K562 (cell line): ENCODE results near the gene KRTAP12-2. TPM values are rescaled to one million over a fixed set of nuclear protein-coding genes. Genes with fewer than 3 reads are reported as not detected.

Experiments
- ATAC-seq: fragments of 200-7000 bp; cut with Tn5 transposase; 3 replicates; pipeline ENCODE4 v1.9.1; 2020; ENCODE audit warnings: moderate library complexity
- BruUV-seq: library from RNA; stranded (reverse); fragments of 400-500 nt; replicated peaks from 2 replicates; lab custom pipeline; 2021; lab: Mats Ljungman, UMichigan
- CTCF ChIA-PET: fragments of 300-600 bp; formaldehyde crosslinking; extraction: SDS; loops from one replicate; lab custom pipeline; 2021; ENCODE audit warnings: low intra/inter-chr PET ratio; lab: Yijun Ruan, JAX
- POLR2A ChIA-PET: fragments of 300-600, 350-650 bp; sonication (Branson Sonifier 250); formaldehyde crosslinking; extraction: SDS; loops from one replicate; lab custom pipeline; 2021; ENCODE audit warnings: antibody characterized with exemption, inconsistent platforms; lab: Yijun Ruan, JAX
- DNase-seq, 4 experiments: peaks; one replicate each; pipeline versions ENCODE4 v3.0.0 to v3.0.0-alpha.2; 2011 to 2018; ENCODE audit warnings: low spot score in 3 of 4, mixed read lengths in 3 of 4; ENCODE audit errors: extremely low read depth in 1 of 4
- FAIRE-seq: peaks from 2 replicates; lab custom pipeline; 2011; peaks lifted over from hg19 to GRCh38; lab: Jason Lieb, UNC
- H2AFZ ChIP-seq: 2 replicates; pipeline ENCODE4 v1.6.0; 2011; ENCODE audit warnings: low read depth, low read length, control low read depth, inconsistent platforms
- H3K27ac ChIP-seq: fragments of 200-600 bp; 3 replicates; pipeline ENCODE4 v1.8.0; 2011; ENCODE audit warnings: low read depth, mild to moderate bottlenecking, control low read depth, inconsistent platforms, low read length, moderate library complexity, mixed read lengths; ENCODE audit errors: extremely low read depth
- H3K27me3 ChIP-seq, 2 experiments: fragments of 300-600 bp in 1 of 2; 2 replicates in 1 of 2; 3 replicates in 1 of 2; pipeline versions ENCODE4 v1.6.0 to v1.8.0; 2011; ENCODE audit warnings: inconsistent platforms in 2 of 2, low read length in 2 of 2, mild to moderate bottlenecking in 1 of 2, mixed read lengths in 1 of 2, moderate library complexity in 1 of 2; ENCODE audit not compliant: control insufficient read depth in 2 of 2, insufficient read depth in 2 of 2
- H3K36me3 ChIP-seq: fragments of 300-600 bp; 3 replicates; pipeline ENCODE4 v1.8.0; 2011; ENCODE audit warnings: mild to moderate bottlenecking, low read length, inconsistent platforms; ENCODE audit not compliant: control insufficient read depth, insufficient read depth
- H3K4me1 ChIP-seq, 2 experiments: fragments of 200-600 bp in 1 of 2; replicated peaks in 1 of 2; 2 replicates in 1 of 2; 3 replicates in 1 of 2; pipeline versions ENCODE4 v1.5.1 to v1.8.0; 2011; ENCODE audit warnings: inconsistent platforms in 2 of 2, low read length in 2 of 2, mild to moderate bottlenecking in 1 of 2, mixed read lengths in 1 of 2, moderate library complexity in 1 of 2; ENCODE audit not compliant: control insufficient read depth in 2 of 2, insufficient read depth in 2 of 2
- H3K4me2 ChIP-seq: 2 replicates; pipeline ENCODE4 v1.6.1; 2011; ENCODE audit warnings: low read length, control low read depth, inconsistent platforms, mixed read lengths; ENCODE audit not compliant: insufficient read depth
- H3K4me3 ChIP-seq: fragments of 200-600 bp; sonication (generic), shearing (Covaris generic); 2 replicates; pipeline ENCODE4 v1.5.1; 2016; ENCODE audit warnings: control low read depth, inconsistent platforms
- H3K79me2 ChIP-seq: fragments of 200-600 bp; 3 replicates; pipeline ENCODE4 v1.8.0; 2011; ENCODE audit warnings: low read length, inconsistent platforms; ENCODE audit not compliant: control insufficient read depth, insufficient read depth
- H3K9ac ChIP-seq, 2 experiments: 2 replicates each; pipeline versions ENCODE4 v1.6.0 to v1.6.1; 2011; ENCODE audit warnings: low read depth in 2 of 2, low read length in 2 of 2, control low read depth in 1 of 2, inconsistent platforms in 1 of 2, mild to moderate bottlenecking in 1 of 2, mixed read lengths in 1 of 2; ENCODE audit not compliant: insufficient read depth in 1 of 2
- H3K9me1 ChIP-seq: one replicate; pipeline ENCODE4 v1.6.0; 2011; ENCODE audit warnings: inconsistent platforms, mild to moderate bottlenecking, low read length, moderate library complexity; ENCODE audit not compliant: control insufficient read depth, insufficient read depth
- H3K9me3 ChIP-seq: replicated peaks from 2 replicates; pipeline ENCODE4 v1.5.1; 2011; ENCODE audit warnings: low read depth, low read length, inconsistent platforms; ENCODE audit not compliant: control insufficient read depth, insufficient read depth
- H4K20me1 ChIP-seq: replicated peaks from 2 replicates; pipeline ENCODE4 v1.6.1; 2011; ENCODE audit warnings: low read length, inconsistent platforms, mixed read lengths; ENCODE audit not compliant: control insufficient read depth, insufficient read depth
- BRCA1 ChIP-seq, 2 experiments: fragments of 450-650 bp in 1 of 2; sonication (generic) in 1 of 2; formaldehyde crosslinking in 1 of 2; IDR thresholded peaks; 2 replicates each; pipeline versions ENCODE4 v1.5.0 to v1.6.1; 2017 to 2020; ENCODE audit warnings: mild to moderate bottlenecking in 1 of 2, missing genetic modification reagents in 1 of 2
- C11orf30 ChIP-seq: fragments of 450-650 bp; IDR thresholded peaks from 2 replicates; pipeline ENCODE4 v1.6.1; 2016; ENCODE audit warnings: low read depth, mild to moderate bottlenecking
- KLF1 ChIP-seq: fragments of 450-650 bp; IDR thresholded peaks from 2 replicates; pipeline ENCODE4 v1.6.1; 2016; ENCODE audit warnings: missing genetic modification characterization, missing compliant biosample characterization
- MITF ChIP-seq: IDR thresholded peaks from 2 replicates; pipeline ENCODE4 v1.6.1; 2014; ENCODE audit warnings: antibody characterized with exemption
- PHB ChIP-seq: fragments of 250-450 bp; sonication (Bioruptor Pico); IDR thresholded peaks from 2 replicates; pipeline ENCODE4 v1.5.0; 2021
- ZNF282 ChIP-seq: sonication (generic); formaldehyde crosslinking; IDR thresholded peaks from 2 replicates; pipeline ENCODE4 v1.8.1; 2023; ENCODE audit warnings: missing genetic modification reagents
- ZNF766 ChIP-seq: fragments of 200-800 bp; sonication (Bioruptor generic); conservative IDR thresholded peaks from 2 replicates; pipeline ENCODE4 v1.6.1; 2016; ENCODE audit warnings: missing genetic modification characterization, missing compliant biosample characterization
- WGBS: fragments of 100-300 bp; shearing (Covaris generic); methylation state at CpG from one replicate; pipeline ENCODE4 v1.1.6; 2016; ENCODE audit warnings: low coverage, mixed read lengths; ENCODE audit not compliant: insufficient coverage; ENCODE audit errors: missing lambda C conversion rate; 5-methylcytosine and 5-hydroxymethylcytosine counted together
- in situ Hi-C: fragments of 300-500 bp; cut with MboI; formaldehyde crosslinking; loops from 4 replicates; pipeline ENCODE4 v1.15.0; 2018; ENCODE audit warnings: inconsistent platforms, mixed read lengths
- intact Hi-C: fragments of 100-400 bp; cut with micrococcal nuclease; formaldehyde crosslinking; loops from 2 replicates; pipeline ENCODE4 v1.14.2; 2022
- polyA plus RNA-seq, 8 experiments: library from polyadenylated mRNA; depleted of rRNA in 4 of 8; stranded (reverse) in 5 of 8; unstranded in 3 of 8; fragments of >200 nt; fragmentation: Nextera tagmentation in 2 of 8; fragmentation: Illumina TruSeq in 1 of 8; extraction: Ambion mirVana in 2 of 8; extraction: Trizol in 1 of 8; gene quantifications; 2 replicates each; pipeline versions ENCODE4 v1.2.1 to v1.2.3, GENCODE V29; 2011 to 2014; ENCODE audit warnings: inconsistent platforms in 1 of 8, missing spikeins in 1 of 8
- total RNA-seq, 7 experiments: library from RNA; depleted of rRNA in 6 of 7; stranded (reverse); fragments of >200 nt in 6 of 7; fragmentation: Illumina TruSeq in 2 of 7; extraction: Trizol in 2 of 7; gene quantifications; 2 replicates each; pipeline versions ENCODE4 v1.2.1 to v1.2.3, GENCODE V29; 2011 to 2021; ENCODE audit warnings: low replicate concordance in 1 of 7
- TF ChIP-seq, protein P1 (sequence below): fragments of 450-650 bp; formaldehyde crosslinking; IDR thresholded peaks from 2 replicates; pipeline ENCODE4 v1.4.0; 2022; ENCODE audit warnings: missing genetic modification characterization
- TF ChIP-seq, protein P2 (sequence below), 2 experiments: fragments of 450-650 bp; IDR thresholded peaks; 2 replicates each; pipeline ENCODE4 v1.6.1; 2016; ENCODE audit warnings: mild to moderate bottlenecking in 2 of 2, borderline replicate concordance in 1 of 2, low read depth in 1 of 2, moderate library complexity in 1 of 2

The KRTAP12-2 gene
- total and polyA plus RNA-seq, 9 of the 15 experiments (the other 6 are each of a cell fraction or from before 2014, with no cell fraction given): not detected

DNA sequence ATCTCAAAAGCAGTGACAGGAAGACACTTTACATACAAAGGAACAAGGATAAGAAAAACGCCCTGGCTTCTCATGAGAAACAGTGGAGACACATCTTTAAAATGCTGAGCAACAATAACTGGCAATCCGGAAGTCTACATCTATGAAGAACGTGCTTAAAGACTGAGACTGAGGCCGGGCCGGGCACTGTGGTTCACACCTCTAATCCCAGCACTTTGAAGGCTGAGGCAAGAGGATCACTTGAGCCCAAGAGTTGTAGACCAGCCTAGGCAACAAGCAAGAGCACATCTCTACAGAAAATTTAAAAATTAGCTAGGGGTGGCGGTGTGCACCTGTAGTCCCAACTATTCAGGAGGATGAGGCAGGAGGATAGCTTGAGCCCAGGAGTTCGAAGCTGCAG lies 17.4 kb upstream of the KRTAP12-2 start (continued):
- no peak for TF ChIP-seq ZNF282
- TF ChIP-seq, protein P1, sequence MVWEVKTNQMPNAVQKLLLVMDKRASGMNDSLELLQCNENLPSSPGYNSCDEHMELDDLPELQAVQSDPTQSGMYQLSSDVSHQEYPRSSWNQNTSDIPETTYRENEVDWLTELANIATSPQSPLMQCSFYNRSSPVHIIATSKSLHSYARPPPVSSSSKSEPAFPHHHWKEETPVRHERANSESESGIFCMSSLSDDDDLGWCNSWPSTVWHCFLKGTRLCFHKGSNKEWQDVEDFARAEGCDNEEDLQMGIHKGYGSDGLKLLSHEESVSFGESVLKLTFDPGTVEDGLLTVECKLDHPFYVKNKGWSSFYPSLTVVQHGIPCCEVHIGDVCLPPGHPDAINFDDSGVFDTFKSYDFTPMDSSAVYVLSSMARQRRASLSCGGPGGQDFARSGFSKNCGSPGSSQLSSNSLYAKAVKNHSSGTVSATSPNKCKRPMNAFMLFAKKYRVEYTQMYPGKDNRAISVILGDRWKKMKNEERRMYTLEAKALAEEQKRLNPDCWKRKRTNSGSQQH (CRISPR knock-in tag): no peak

DNA sequence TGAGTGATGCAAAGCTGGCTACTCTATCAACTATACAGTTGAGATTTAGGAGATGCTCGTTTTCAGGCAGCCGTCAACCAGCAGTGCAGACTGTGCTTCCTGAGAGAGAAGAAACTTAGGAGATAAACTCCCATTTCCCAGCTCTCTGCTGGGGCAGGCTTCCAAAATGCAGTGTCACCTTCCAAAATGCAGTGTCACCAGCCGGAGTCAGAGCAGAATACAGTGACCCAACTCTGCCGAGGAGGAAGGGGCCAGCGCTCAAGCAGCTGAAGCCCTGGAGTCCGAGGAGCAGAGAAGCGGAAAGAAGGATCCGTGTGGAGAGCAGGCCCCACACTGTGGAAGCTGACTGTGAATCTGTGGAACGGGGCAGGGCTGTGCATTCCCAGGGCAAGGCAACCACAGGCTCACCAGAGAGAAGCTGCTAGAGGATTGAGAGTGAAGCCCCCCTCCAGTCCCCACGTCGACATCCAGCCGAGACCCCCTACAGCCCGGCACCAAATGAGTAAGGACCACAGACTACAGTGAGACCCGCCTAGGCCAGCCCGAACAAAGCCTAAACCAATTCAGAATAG lies 15.9 kb upstream of the KRTAP12-2 start:
- Histone ChIP-seq H3K4me2 (no peak overlapping the region), H4K20me1 (0 out of 2 replicates have a peak, but pooled peaks cover 6% of the 10 kb centered on the region), H3K27me3 (peaks cover 14 to 48% of the 10 kb centered on the region in 2 experiments), H3K9me1 (no peaks in the 10 kb centered on the region), H3K9ac (no peak overlapping the region), H3K79me2 (no peaks in the 10 kb centered on the region), H3K4me1 (peaks cover 0 to 6% of the 10 kb centered on the region in 2 experiments; a peak in 2 of 5 replicates), H3K27ac (no peak overlapping the region), H3K4me3 (no peak overlapping the region), H3K9me3 (no peaks in the 10 kb centered on the region), H2AFZ (no peak overlapping the region), H3K36me3 (no peaks in the 10 kb centered on the region)
- in situ Hi-C loops (no loop called here), intact Hi-C loops (no loop called here)
- ChIA-PET CTCF (no interaction called here), POLR2A (interaction anchor here (0.6 to 1.6 kb wide), 4 partner anchors 8 to 318 kb away, joined by 3 to 4 read pairs (median 4); no protein-coding TSS in a partner anchor)
- peak; percentile 69 for ATAC-seq
- peak in 1 of 4 experiments; percentile 27 for DNase-seq
- 0% methylated on average over 15 of the region's 15 CpGs for WGBS
- peak; percentile 35 for FAIRE-seq
- BruUV-seq: no TSS peak
- TF ChIP-seq PHB (CRISPR knock-in tag) (no peak), ZNF766 (CRISPR knock-in tag) (no peak), KLF1 (no peak), MITF (no peak), BRCA1 (IDR thresholded peaks at IDR 0.05) (no peak), BRCA1 (CRISPR knock-in tag; IDR thresholded peaks at IDR 0.05) (no peak), C11orf30 (peak; percentile 94)
- TF ChIP-seq, protein P2, sequence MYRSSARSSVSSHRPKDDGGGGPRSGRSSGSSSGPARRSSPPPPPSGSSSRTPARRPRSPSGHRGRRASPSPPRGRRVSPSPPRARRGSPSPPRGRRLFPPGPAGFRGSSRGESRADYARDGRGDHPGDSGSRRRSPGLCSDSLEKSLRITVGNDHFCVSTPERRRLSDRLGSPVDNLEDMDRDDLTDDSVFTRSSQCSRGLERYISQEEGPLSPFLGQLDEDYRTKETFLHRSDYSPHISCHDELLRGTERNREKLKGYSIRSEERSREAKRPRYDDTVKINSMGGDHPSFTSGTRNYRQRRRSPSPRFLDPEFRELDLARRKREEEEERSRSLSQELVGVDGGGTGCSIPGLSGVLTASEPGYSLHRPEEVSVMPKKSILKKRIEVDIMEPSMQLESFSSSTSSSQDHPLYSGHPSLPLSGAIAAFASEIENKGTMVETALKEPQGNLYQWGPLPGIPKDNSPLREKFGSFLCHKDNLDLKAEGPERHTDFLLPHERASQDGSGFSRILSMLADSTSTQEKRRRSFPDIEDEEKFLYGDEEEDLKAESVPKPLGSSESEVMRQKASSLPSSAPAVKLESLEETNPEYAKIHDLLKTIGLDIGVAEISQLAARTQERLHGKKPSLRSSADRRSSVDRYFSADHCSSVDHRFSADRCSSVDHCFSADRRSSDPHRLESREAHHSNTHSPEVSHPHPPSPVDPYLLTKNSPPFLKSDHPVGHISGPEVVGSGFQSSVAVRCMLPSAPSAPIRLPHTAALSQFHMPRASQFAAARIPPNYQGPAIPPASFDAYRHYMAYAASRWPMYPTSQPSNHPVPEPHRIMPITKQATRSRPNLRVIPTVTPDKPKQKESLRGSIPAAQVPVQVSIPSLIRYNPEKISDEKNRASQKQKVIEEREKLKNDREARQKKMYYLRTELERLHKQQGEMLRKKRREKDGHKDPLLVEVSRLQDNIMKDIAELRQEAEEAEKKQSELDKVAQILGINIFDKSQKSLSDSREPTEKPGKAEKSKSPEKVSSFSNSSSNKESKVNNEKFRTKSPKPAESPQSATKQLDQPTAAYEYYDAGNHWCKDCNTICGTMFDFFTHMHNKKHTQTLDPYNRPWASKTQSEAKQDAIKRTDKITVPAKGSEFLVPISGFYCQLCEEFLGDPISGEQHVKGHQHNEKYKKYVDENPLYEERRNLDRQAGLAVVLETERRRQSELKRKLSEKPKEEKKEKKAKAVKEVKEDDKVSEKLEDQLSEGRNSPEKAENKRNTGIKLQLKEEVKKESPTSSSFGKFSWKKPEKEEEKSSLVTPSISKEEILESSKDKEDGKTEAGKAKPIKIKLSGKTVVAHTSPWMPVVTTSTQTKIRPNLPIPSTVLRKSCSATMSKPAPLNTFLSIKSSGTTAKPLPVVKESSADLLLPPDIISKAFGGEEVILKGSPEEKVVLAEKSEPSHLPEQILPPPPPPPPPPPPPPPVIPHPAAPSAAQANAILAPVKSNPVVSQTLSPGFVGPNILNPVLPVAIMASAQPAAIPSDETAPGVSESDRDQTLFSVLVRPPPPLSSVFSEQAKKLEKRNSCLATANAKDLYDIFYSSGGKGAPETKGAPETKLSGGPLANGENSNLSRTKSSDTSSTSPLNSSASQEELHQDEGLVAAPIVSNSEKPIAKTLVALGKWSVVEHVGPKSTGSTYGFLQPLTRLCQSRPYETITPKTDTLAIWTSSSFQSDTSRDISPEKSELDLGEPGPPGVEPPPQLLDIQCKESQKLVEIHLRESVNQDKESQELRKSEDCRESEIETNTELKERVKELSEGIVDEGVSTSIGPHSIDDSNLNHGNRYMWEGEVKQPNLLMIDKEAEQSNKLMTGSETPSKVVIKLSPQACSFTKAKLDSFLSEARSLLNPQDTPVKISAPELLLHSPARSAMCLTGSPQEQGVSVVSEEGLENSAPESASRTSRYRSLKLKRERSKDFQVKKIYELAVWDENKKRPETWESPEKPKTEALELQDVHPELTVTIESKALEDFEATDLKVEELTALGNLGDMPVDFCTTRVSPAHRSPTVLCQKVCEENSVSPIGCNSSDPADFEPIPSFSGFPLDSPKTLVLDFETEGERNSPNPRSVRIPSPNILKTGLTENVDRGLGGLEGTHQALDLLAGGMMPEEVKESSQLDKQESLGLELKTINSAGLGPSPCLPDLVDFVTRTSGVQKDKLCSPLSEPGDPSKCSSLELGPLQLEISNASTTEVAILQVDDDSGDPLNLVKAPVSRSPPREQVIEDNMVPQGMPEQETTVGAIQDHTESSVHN (IDR thresholded peaks at IDR 0.05; ENCODE audit: borderline replicate concordance in 1 of 2, low read depth in 1 of 2): no peak
